ENCODE measurements around the gene RNF214.
A peak's percentile ranks its signal among the peaks of the same experiment; 100 is the strongest.
"Not testable (repeated sequence)": the region's sequence is repeated elsewhere in the genome, so short reads cannot be mapped to it uniquely, and the experiment has no call there.

Gene RNF214

DNA sequence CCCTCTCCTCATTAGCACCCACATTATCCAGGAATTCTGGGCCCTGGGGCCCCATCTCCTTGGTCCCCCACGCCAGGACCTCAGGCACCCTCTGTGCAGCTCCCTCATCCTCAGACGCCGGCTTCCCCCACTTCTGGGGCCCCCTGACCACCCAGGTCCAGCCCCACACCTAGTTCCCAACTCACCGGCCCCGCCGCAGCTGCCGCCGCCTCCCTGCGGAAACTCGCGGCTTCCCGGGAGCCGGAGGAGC lies 704 bp upstream of the RNF214 start, which contains the start of gene PCSK7:
TSS of gene PCSK7 (minus strand) at position 232 of the 250 bp plus-strand sequence. CDS start 2,229 bp downstream, outside the sequence.
- DNase-seq: no peak

DNA sequence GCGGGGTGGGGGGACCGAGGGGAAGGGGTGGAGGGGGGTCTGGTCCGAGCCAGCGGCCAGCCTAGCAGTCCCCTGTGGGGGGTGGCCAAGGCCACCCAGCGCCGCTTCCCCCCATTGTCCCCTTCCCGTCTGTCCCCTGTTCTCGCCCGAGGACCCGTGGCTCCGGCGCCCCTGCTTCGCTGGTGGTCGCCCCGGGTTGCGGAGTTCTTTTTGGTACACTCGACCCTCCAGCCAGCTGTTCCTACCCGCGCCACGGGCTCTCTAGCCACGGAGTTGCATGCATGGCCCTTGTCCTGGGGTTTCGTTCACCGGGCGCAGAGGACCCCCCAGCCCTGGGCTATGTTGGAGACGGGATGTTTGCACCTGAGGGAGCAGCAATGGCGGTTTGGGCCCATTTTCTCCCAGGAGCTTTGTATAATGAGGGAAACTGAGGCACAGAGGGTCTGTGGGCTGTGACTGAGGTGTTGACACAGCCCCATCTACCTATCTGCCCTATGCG lies 489 bp downstream of the RNF214 start:
- no peak for DNase-seq

DNA sequence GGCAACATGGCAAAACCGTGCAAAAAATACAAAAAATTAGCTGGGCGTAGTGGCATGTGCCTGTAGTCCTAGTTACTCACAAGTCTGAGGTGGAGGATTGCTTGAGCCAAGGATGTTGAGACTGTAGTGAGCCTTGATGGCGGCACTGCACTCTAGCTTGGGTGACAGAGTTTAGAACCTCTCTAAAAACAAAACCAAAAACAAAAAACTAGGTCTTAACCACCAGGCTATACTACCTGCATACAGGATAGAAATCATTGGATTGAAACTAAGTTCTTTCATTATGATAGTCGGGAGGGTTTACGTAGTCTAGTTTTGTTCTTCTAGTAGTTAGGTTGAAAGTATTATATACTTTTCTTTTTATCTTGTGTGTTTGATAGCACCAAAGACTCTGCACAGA lies 5.8 kb downstream of the RNF214 start:
- DNase-seq: no peak

DNA sequence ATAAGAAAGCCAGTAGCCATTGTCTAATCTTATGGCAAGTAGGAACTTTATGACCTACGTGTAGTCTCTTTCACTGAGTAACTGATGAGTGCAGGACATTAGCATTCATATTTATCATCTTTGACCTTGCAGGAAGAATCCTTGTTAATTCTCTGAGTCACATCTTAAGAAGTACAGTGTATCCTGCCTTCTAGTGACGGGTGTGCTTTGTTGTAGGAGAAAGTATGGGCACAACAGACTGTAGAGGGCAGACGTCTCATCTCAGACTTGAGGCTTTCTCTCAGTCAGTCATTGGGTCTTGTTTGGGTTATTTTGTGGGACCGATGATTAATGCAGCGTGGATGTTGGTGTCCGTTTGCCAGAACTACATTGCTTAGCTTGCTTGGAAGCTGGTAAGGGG lies 6.8 kb downstream of the RNF214 start:
- no peak for DNase-seq

DNA sequence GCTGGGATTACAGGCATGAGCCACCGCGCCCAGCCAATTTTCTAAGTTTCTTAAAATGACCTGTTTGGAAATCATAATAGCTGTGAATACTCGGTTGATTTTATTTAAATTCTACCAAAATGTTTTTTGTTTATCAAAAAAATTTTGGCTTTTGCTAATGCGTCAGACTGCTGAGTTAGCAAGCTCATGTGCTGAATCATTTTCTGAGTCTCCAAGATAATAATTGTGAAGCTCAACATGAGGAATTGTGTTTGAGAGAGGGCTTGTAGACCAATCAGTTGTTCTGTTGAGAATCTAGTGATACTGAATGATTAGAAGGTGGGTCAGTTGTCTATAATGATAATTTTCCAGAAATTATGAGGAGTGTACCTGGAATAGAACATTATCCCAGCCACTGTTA lies 15.9 kb downstream of the RNF214 start:
- DNase-seq: no peak

DNA sequence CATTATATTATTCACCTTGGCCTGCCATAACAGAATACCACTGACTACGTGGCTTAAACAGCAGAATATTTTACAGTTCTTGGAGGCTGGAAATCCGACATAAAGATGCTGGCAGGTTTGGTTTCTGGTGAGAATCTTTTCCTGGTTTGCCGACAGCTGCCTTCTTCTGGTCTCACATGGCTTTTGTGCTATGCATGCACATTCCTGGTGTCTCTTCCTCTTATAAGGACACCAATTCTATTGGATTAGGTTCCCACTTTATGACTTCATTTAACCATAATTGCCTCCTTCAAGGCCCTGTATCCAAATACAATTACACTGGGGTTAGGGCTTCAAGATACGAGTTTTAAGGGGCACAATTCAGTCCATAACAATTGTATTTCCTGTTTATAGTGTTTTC lies 17.1 kb downstream of the RNF214 start:
- no peak for DNase-seq

DNA sequence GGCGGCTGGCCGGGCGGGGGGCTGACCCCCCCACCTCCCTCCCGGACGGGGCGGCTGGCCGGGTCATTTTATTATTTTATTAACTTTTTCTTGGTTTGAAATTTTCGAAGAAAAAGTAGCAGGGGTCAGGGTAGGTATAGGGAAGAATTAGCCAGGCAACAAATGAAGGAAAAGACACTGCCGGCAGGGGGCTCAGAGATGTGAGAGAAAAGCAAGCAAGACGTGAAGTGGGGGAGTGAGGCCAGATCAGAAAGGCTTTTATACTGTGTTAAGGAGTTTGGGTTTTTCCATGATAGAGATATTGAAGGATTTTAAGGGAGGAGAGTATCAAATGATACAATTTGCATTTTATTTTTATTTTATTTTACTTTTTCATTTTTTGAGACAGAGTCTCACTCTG lies 19.0 kb downstream of the RNF214 start:
- DNase-seq: no peak

DNA sequence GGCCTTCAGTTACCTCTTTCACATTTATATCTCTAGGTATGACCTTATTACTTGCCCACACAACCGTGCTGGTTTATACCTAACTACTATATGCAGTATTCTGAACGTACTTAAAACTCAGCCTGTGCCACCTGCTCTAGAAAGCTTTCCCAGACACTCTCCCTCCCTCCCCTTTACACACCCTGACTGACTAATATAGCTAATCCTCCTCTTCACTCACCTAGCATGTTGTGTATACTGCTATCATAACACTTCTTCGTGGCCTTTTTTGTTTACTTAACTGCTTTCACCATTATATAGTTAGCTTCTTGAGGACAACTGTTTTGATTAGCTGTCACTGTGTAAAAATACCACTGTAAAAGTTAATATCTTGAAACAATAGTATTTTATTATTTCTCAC lies 23.5 kb downstream of the RNF214 start:
- no peak for DNase-seq

DNA sequence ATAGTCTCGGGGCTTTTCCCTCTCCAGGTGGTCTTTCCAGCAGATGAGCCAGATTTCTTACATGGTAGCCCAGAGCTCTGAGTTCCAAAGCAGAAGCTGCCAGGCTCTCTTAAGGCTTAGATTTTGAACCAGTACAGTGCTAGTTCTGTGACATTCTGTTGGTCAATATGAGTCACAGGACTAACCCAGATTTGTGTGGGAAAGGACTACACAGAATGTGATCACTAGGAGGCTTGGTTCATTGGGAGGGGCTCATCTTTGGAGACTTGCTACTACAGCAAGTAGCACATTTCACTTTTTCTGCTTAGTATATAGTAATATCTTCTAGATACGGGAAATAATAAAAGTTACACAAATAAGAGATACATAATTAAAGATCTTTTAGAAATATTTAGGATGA lies 24.1 kb downstream of the RNF214 start:
- DNase-seq: no peak

DNA sequence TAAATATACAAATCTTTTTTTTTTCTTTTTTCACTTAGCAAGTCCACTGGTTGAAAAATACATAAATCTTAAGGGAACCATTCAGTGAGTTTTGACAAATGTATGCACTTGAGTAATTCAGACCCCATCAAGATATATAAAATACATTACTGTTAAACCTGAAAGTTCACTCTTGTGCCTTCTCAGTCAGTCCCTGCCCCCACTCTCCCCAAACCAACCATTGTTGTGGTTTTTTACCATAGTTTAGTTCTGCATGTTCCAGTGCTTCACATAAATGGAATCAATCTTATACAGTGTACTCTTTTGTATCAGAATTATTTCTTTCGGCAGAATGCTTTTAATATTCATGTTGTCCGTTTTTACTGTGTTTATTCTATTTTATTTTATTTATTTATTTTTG lies 26.1 kb downstream of the RNF214 start:
- no peak for DNase-seq

DNA sequence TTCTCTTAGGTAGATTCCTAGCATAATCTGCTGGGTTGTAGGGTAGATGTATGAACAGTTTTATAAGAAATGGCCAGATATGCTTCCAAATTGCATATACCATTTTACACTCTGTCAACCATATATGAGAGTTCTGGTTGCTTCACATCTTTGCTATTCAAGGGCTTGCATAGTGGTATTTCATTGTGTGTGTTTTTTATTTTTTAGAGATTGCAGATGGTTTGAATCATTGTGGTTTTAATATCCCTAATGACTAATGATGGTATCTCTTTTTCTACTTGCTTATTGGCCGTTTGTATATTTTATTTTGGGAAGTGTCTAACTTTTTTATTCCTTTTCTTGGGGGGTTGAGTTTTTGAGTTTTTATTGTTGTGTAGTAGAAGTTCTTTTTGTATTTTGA lies 26.9 kb downstream of the RNF214 start:
- DNase-seq: no peak

DNA sequence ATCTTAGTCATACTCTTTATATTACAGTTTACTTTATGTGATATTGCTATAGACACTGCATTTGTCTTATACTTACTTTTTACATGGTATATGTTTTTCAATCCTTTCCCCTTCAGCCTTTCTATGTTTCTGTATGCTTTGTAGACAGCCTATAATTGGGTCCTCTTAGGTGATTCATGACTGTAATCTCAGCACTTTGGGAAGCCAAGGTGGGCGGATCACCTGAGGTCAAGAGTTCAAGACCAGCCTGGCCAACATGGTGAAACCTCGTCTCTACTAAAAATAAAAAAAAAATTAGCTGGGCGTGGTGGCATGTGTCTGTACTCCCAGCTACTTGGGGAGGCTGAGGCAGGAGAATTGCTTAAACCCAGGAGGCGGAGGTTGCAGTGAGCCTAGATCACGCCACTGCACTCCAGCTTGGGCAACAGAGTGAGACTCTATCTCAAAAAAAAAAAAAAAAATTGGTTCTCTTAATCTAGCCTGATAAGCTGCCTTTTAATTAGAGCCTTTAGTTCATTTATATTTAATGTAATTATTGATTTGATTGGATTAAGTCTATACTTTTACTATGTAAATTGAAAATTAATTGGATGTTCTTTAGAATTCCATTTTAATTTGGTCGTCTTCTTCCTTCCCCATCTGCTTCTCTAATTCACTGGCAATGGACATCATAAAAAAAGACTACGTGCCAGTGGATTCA lies 32.3 kb downstream of the RNF214 start:
- not testable (repeated sequence) for DNase-seq

DNA sequence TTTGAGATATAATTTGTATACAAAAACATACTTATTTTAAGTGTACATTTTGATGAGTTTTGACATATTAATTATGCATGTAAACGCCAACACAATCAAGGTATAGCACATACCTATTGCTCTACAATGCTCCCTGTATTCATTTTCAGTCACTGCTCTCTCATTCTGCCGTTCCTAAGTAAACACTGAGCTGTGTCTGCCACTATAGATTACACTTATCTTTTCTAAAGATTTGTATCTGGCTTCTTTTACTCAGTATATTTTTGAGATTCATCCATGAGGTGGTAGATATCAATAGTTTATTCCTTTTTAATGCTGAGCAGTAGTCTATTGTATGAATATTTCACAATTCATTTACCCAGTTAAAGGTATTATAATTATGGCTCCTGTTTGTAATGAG lies 33.3 kb downstream of the RNF214 start:
- no peak for DNase-seq

DNA sequence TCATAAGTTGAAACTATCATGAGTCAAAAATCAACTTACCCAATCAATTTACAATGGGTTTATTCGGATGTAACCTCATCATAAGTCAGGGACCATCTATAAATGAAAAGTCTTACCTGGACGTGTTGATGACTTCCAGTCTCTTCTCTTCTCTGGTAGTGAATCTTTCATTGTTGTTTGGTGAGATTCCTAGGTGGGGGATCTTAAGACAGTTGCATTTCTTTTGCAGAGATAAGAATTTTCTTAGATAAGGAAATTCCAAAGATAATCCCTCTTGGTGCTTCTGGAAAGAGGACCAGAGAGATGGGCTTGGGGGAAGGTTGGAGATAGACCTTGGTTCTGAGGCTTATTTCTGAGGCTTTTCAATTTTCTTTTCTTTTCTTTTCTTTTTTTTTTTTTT lies 37.4 kb downstream of the RNF214 start:
- DNase-seq: no peak

DNA sequence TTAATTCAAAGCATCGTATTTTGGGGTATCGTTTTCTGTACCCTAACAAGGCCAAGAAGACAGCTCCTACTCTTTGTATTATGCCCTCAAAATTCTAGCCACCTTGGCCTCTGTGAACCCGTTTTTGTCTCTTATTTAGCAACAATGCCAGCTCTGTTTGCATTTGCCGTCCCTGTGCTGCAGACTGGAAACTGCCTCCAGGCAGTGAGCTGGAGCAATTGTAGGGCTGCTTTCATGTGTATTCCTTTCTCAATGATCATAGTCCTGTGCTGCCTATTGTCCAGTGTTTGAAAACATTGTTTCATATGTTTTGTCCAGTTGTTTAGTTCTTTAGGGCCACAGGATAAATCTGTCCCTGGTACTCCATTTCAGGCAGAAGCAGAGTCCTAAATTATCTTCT lies 38.7 kb downstream of the RNF214 start:
- DNase-seq: no peak

DNA sequence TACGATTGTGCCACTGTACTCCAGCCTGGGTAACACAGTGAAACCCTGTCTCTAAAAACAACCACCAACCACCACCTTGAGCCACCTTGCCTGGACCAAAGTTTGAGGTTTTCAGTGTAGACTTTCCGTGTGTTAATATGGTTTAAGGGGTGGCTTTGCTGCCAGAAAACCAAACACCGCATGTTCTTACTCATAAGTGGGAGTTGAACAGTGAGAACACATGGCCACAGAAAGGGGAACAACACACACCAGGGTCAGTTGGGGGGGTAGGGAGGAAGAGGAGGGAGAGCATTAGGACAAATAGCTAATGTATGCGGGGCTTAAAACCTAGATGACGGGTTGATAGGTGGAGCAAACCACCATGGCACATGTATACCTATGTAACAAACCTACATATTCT lies 39.7 kb downstream of the RNF214 start:
- not testable (repeated sequence) for DNase-seq

DNA sequence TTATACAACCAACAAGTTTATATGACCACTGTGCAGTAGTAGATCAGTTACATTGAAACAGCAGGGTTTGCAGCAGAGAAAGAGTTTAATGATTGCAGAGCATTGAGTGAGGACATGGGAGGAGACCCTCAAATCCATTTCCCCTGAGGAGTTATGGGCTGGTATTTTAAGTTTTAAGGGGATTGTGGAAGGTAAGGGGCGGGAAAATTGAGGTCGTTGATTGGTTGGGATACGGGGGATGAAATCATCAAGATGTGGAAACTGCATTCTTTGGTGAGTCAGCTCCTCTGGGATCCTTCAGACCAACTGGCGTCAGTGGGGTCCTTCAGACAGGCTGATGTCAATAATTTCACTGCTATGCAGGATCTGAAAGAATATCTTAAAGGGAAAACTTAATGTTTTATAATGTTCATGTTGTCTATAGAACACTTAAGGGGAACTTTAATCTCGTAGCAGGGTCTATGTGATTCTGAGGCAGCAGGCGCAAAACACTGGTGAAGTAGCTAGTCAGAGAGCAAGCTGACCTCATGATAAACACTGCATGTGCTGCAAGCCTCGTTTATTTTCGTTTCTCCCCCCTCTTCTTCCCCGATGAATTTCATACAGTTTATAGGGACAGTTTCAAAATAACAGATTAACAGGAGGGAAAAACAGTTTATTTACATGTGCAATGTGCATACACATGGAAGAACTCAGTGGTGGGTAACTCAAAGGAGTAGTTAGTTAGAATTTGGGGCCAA lies 41.2 kb downstream of the RNF214 start:
- no peak for DNase-seq

DNA sequence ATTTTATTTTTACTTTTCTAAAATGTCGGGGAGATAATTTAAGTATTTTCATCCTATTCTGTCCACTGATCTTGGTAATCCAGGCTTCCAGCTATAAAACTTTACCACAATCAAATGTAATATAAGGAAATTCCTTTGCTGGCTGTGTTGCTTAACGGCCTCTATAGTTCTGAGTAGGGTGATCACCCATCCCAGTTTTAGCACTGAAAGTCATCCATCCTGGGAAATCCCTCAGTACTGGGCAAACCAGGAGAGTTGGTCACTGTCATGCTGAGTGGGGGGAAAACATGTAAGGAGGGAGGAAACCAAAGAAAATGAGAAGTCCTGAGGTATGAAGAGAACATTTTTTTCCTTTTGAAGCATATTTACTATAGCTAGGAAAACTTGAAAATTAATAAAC lies 45.9 kb downstream of the RNF214 start:
- no peak for DNase-seq

DNA sequence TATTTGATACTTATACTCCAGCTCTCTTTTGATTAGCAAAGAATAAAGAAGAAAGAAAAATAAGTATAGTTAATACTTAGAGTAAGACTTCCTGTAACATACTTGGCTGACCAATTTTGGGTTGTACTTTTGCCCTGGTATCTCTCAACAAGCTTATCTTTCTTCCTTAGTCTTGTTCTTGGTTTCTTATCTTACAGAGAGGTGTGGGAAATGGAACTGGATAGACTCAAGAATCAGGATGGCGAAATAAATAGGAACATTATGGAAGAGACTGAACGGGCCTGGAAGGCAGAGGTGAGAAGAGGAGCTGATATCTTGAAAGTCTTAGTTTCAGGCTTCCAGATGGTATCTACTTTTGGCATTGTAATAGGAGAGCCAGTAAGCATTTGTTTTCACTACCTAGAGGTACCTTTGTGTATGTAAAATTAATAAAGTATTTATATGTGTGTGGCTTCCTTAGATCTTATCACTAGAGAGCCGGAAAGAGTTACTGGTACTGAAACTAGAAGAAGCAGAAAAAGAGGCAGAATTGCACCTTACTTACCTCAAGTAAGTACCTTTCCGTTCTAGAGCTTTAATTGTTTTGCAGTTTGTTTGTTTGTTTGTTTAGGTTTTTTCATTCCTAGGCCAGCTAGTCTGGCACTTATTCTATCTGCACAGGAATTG lies 47.4 kb downstream of the RNF214 start:
- peak in 1 of 2 donors; percentile 51 for DNase-seq

DNA sequence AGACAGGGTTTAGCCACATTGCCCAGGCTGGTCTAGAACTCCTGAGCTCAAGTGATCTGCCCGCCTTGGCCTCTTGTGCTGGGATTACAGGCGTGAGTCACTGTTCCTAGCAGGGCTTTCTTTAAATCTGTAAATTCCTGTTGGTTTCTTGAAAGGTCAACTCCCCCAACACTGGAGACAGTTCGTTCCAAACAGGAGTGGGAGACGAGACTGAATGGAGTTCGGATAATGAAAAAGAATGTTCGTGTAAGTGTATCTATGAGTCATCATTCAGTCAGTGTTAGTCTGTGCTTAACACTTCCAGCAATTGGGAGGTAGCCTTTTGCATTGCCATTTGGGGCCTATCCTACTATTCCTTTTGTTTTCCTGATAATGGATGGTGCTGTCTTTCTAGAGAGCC lies 48.7 kb downstream of the RNF214 start:
- DNase-seq: no peak

DNA sequence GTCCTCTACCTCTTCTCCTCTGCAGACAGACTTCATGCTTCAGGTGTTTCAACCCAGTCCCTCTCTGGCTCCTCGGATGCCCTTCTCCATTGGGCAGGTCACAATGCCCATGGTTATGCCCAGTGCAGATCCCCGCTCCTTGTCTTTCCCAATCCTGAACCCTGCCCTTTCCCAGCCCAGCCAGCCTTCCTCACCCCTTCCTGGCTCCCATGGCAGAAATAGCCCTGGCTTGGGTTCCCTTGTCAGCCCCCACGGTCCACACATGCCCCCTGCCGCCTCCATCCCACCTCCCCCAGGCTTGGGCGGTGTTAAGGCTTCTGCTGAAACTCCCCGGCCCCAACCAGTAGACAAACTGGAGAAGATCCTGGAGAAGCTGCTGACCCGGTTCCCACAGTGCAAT lies 49.4 kb downstream of the RNF214 start:
- no peak for DNase-seq

DNA sequence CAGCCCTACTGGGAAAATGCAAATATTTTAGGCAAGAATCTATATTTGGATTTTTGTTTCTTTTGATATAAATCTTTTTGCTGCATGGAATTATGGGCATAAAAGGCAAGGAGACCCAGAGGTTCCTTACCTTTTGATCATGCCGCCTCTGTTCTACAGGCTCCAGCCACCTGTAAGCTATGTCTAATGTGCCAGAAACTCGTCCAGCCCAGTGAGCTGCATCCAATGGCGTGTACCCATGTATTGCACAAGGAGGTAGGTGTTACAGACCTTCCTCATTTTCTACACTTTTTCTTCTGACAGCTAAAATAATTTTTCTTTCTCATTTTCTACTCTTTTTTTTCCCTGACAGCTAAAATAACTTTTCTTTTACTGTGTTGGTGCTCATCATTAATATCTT lies 50.5 kb downstream of the RNF214 start:
- no peak for DNase-seq

DNA sequence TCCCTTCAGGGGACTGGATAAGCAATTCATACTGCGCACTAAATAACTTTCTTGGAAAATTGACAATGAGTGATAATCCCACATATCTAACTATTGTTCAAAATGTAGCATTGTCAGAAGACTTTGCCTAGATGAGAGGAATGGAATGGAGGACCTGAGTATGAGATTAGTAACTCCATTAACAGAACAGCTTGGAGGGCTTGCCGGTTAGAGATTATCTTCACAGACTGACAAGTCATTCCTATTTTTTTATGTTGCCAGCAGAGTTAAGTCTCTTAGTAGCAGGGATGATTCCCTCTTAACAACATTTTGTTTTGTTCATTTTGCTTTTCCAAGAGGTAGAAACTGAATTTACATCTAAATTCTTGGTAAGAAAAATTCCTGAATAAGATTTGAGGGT lies 51.6 kb downstream of the RNF214 start:
- DNase-seq: no peak

DNA sequence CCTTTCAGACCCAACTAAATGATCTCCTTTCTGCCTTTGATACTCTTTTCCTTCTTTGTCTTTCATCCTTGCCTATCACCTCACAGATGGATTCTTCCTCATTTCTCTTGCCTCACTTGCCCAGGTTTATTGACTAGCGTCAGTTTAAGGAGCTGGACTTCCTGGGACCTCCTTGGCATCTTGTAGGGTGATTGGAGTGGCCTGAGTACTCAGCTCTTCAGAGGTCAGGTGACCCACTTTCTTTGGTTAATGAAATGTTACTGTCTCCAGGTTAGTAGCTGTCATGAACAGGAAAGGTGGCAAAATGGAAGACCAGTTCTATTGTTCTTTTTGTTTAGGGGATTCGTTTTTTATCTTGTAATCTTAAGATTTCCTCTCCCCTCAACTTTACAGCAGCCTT lies 54.1 kb downstream of the RNF214 start:
- DNase-seq: no peak

All from CD4-positive, alpha-beta T cell treated with Interleukin-4 for 1 hour (primary cell).